ENCODE measurements around the gene AGER.
"Not testable (repeated sequence)": the region's sequence is repeated elsewhere in the genome, so short reads cannot be mapped to it uniquely, and the experiment has no call there.

Gene AGER

DNA sequence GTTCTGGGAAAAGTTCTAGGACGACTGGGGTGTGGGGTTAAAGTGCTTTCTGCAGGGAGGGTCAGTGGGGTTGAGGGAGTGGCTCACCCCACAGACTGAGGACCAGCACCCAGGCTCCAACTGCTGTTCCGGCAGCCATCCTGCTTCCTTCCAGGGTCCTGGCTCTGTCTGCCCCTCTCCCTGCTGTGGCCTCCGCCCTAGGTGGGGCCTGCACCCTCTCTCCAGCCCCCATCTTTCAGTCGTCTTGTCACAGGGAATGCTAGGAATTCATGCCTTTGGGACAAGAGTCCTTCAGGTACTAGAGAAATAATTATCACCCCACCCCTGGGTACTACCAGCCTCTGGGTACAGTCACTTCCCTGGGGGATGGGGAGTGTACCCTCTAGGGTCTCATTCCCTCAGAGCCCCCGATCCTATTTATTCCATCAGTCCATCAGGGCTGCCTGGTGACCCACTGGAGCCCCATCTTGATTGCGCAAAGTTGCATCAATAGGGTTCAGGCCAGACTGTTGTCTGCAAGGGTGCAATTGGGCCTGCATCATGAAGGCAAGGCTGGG, at the start of gene AGER:
Gene AGER, minus strand, starts transcription at position 170 of the 557 bp plus-strand sequence. Its CDS starts 31 bp downstream, at position 139.
- DNase-seq = no peak

DNA sequence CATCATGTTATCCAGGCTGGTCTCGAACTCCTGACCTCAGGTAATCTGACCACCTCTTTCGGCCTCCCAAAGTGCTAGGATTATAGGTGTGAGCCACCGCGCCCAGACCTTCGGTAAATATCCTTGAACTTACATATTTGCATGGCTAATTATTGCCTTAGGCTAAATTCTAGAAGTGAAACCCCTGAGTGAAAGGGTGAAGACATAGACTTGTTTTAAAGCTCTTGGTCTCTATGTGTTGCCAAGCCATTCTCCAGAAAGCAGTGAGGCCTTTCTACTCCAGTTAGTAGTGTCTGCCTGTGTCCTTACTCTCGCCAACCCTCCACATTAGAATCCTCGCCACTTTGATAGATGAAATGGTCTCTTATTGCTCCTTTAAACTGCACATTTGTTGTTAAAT, 42.4 kb upstream of the AGER start:
- DNase-seq = no peak

DNA sequence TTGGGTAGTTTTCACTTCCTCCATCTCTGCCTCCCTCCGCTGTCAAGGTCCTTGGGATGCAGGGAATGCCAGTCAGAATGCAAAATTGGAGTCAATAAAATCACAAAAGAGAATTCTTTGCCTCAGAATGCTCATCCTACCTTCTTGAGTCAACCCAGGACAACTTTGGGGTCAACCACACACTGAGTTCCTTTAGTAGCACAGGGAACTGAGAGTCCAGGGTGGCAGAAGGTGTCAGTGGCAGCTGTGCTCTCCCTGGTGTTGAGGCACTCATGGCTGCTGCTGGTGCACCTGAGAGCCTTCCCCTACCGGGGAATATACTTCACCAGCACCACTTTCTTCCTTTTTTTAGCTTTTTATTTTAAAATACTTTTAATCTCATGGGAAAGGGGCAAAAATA, 40.6 kb upstream of the AGER start:
- no peak for DNase-seq

DNA sequence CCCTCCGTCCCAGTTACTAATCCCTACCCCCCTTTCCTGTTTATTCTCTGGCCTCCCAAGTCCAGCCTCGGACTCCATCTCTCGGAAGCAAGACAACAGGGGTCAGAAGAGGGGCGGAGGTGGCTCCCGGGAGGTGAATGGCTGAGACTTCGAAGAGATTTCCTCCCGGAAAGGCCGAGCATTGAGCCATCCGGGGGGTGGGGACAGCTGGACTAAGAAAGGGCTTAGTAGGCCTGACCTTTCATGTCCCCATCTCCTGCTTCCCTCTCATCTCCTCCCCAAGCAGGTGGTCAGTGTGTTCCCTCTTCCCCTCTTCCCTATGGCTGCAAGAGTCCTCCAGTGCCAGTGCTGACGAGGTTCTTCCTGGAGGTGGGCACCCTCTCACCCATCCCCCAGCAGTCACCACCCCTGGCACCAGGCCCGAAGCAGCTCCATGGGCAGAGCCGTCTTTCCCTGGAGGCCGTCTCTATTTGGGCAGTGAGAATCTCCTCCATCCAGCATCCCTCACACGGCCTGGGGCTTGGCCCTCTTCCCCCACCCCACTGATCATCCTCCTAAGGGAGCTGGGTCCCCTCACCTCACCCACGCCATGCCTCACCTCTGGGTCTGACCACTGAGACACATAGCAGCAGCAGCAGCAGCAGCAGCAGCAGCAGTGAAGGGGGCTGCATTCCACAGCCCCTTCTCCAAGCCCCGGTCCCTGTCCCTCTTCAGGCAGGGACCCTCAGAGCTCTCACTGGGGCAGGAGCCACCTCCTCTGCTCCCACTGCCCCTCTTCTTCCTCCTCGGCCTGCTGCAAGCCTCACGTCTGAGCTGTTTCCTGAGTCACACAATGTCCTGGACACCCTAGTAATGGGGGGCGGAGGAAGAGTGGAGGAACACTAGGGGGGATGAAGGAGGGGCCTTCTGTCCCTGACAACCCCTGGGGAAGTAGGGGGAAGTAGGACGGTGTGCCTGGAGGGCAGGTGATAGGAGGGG, 39.5 kb upstream of the AGER start, which contains the start of gene NOTCH4:
Gene NOTCH4, minus strand, starts transcription at position 810 of the 978 bp plus-strand sequence. Its CDS starts 139 bp downstream, at position 671.
- DNase-seq = no peak

DNA sequence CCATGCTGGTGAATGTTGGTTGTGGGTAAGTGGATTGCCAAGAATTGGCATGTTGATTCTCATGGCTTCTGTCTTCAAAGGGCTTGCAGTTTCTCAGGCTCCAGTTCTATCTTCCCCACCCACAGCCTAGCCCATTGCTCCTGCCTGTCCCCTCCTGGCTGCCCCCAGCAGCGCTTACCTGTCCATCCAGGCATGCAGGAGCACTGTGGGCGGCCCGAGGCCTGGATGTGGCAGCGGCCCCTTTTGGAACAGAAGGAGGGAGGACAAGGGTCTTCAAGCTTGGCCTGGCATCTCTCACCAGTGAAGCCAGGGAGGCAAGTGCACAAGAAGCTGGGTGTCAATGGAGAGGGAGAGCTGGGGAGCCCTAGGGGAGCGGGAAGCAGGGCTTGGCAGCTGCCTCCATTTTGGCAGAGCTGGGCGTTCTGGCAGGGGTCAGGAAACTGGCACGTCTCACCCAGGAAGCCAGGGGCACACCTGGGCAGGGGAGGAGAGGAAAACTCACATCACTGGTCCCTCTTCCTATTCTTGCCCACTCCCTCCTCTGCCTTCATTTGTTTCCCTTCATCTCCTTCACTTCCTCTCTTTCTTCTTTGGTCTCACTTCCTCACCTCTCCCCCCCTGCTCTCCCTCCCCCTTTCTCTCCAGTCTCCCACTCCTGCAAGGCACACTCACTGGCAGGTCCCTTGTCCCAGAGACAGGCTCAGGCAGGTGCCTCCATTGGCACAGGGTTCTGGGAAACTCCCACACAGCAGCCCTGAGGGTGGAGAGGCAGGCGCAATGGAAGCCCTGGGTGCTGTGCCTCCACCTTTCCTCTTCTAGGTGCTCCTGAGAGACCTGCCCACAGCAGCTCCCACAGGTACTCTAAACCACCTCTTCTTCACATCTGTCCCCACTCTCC, 38.5 kb upstream of the AGER start:
- DNase-seq = no peak

DNA sequence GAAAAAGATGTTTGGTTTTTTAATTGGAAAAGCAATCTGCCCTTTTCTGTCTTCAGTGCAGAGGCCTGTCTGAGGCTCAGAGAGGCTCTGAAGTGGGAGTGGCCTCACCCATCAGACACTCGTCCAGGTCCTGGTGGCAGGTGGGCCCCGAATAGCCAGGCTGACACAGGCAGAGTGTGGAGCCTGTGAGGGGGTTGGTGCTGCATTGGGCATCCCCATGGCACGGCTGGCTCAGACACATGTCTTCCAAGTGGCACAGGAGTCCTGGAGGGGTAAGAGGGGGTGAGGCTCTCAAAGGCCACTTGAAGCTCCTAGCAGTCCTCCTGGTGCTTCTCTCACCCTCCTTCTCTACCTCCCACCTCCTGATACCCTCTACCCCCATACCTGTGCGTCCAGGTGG, 36.0 kb upstream of the AGER start:
- DNase-seq = no peak

DNA sequence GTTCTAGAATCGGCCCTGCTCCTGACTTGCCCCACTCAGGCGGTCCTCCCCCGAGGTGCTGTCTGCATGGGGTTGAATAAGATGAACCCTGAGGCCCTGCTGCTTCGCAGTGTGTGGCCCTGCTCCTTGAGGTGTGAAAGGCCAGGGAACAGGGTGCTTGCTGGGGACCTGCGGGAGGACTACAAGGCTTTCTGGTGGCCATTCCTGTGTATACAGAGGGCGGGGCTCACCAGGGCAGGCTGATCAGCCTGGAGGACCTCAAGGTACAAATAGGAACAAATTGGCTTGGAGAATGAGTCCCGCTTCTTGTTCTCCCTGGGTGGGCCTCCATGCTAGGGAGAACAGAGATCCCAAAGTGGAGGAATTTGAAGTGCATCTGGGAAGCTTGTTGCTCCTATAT, 34.1 kb upstream of the AGER start:
- DNase-seq = no peak

DNA sequence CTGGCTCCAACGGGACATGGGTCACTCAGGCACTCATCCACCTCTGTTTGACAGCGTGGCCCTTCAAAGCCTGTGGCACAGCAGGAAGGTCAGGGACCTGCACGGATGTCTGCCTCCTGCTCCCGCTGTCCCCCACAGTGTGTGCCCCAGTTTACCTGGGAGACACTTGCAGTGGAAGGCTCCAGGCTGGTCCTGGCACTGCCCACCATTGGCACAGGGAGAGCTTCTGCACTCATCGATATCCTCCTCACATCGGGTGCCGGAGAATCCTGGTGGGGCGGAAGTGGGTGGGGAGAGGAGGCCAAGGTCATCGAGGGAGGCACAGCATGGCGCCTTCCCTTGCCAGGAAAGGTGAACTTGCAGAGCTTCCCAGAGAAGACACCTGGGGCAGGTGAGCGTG, 32.9 kb upstream of the AGER start:
- no peak for DNase-seq

DNA sequence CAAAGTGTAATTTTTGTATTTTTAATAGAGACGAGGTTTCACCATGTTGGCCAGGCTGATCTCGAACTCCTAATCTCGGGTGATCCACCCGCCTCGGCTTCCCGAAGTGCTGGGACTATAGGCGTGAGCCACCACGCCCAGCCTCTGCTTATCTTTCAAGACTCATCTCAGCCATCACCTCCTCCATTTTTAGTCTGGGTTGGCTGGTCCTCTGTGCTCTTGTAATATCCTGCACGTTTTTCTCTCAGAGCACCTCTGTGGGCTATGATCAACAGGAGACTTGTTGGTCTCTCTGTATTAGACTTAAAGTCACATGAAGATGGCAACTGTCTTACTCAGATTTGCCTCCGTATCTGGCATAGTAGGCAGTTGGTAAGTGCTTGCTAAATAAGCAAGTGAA, 32.2 kb upstream of the AGER start:
- DNase-seq = no peak

DNA sequence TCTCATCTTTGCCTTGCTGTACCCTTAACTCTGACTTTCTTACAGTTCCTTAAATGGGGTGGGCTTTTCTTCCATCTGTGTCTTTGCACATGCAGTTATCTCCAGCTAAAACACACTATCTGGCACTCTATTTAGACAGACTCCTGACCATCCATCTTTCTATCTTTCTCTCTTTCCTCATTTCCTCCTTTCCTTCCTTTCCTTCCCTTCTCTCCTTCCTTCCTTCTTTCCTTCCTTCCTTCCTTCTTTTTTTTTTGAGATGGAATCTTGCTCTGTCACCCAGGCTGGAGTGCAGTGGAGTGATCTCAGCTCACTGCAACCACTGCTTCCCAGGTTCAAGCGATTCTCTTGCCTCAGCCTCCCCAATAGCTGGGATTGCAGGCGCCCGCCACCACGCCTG, 31.6 kb upstream of the AGER start:
- DNase-seq = no peak

DNA sequence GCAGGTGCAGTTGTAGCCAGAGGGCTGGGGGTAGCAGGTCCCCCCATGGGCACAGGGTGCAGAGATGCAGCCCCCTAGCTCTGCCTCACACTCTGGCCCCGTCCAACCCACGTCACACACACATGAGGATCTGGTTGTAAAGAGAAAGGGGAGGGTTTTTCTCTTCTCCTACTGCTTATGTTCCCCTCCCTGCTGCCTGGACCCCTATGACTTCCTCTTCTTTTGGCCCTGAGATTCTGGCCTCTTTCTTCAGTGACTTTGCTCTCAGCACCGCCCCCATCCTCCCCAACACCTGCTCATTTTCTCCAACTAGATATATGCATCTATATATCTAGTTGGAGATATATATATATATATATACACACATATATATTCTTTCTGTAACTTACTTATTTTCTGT, 30.1 kb upstream of the AGER start:
- no peak for DNase-seq

DNA sequence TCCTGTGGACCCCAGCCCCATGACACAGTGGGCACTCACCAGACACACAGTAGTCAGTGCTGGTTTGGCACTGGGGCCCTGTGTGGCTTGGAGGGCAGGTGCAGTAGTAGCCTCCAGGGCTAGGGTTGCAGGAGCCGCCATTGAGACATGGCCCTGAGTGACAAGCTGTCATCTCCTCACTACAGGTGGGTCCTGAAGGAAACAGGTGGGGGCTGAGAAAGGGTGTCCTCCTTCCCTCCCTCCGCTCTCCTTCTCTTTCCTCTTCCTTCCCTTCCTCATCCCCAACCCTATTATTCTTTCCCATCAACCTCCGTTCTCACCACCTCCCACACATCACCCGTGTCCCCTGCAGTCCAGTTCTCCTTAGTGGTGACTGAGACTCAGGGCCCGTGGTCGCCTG, 29.6 kb upstream of the AGER start:
- no peak for DNase-seq

DNA sequence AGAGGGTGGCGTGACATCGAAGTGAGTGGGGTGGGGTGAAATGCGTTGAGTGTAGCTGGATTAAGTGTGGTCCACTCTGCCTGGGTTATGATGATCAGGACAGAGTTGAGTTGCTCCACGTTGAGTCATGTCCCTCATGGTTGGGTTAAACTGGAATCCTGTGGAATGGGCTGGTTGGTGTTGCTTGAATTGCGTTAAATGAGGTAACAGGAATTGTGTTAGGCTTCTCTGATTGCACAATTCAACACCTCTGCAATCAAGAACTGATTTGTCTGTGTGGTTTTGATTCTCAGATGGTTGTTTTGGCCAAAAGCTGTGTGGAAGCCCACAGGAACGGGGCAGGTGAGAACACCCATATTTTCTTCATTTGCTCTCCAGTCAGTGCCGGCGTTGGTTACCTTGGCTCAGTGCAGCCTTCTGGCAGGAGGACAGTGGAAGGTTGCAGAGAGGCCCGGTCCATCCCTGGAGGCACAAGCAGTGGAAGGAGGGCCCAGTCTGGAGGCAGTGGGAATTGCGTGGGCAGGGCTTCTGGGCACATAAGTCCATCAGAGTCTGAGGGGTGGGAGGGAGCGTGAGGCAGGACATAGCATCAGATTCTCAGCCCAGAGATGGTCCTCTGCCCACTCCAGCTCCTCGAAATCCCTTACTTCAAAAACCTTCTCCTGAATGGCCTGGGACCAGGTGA, 28.2 kb upstream of the AGER start:
- DNase-seq = no peak

DNA sequence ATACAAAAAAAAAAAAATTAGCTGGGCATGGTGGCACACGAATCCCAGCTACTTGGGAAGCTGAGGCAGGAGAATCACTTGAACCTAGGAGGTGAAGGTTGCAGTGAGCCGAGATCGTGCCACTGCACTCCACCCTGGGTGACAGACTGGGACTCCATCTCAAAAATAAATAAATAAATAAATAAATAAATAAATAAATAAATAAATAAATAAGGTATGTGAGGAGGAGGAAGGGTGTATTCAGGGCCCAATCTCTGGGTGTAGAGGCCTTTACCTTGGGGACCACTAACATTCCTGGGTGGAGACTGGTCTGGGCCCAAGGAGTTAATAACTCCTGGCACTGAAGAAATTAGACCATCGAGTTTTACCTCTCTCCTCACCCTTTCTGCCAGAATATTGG, 27.4 kb upstream of the AGER start:
- not testable (repeated sequence) for DNase-seq

DNA sequence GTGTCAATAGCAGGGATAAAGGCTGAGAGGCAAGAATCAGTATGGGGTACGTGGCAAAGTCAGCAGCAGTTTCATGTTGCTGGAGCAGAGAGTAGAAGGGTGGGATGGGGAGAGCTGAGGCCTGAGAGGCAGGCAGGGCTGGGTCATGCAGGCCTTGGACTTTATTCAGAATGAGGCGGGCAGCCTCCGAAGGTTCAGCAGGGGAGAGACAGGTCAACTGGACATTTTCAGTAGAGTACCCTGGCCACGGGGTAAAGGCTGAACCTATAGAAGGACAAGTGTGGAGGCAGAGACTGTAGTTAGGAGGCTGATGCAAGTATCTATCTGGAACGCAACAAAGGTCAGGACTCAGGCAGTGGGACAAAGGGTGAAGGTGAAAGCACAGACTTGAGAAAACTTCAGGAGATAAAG, 26.1 kb upstream of the AGER start:
- no peak for DNase-seq

DNA sequence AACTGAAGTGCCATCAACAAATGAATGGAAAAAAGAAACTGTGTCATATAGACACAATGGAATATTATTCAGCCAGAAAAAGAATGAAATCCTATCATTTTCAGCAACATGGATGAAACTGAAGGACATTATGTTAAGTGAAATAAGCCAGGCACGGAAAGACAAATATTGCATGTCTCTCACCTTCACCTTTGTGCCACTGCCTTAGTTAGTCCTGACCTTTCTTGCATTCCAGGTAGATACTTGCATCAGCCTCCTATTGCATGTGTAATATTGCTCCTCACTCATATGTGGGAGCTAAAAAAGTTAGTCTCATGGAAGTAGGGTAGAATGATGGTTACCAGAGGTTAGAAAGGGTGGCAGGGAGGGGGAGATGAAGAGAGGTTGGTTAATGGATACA, 24.9 kb upstream of the AGER start:
- DNase-seq = no peak

DNA sequence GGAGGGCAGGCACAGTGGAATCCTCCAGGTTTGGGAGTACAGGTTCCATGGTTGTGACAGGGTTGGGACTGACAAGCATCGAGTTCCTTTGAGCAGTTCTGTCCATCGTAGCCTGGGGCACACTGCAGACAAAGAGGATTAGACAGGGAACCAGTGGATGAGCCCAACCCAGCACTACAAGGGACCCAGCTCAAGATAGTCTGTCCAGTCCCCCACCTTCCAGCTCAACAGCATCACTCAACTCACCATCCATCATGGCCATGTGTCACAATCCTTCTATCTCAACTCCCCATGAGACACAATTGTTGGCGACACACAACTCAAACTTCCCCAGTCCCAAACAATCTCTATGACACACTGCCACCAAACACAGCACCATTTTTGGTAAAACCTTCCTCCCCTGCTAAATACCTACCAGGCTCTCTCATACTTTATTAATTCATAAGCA, 20.2 kb upstream of the AGER start:
- no peak for DNase-seq

DNA sequence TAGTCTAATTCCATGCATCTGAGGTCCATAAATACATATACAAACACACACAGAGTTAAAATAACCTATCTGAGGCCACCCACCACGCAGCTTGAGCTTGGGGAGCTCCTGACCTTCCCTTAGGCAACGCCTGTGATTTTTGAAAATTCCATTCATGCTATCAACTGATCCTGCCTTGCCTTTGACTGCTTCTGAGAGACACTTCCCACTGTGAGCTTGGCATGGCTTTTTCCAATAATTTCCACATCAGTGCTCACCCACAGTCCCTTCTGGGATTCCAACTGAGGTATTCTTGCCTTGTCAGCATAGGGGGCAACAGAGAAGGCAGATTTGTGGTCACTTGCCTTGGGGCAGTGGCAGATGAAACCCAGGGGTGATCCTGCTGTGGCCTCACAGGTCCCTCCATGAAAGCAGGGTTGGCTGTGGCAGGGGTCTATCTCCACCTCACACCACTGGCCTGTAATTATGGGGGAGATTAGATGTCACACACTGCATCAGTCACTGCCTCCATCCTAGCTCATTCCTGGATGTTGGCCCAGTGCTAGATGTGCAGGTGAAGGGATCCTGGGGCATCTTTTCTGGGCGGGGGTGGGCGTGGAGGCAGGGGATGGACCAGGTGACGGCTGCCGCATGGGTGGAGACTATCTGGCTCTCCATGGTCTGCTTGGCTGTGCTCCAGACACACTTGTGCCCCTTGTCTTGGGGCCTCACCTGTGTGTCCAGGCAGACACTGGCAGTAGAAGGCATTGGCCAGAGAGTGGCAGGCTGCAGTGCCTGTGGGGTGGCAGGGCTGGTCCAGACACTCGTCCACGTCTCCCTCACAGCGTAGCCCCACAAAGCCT, 19.6 kb upstream of the AGER start:
- DNase-seq = no peak

DNA sequence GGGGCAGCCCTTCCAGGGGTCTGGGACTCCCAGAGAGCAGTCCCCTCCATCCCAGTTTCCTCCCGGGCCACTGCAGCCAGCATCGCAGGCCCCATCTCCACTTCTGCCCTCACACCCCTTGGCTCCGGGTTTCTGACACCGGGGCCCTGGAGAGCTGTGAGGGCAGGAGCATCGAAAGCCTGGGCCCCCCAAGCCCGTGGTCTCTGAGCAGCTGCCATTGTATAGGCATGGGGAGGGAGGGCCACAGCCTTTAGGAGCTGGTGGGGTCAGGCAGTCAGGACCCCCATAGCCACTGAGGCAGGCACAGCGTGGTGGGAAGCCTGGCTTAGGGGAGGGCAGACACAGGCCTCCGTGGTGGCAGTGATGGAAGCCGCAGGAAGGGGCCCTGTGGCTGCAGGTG, 18.1 kb upstream of the AGER start:
- no peak for DNase-seq

DNA sequence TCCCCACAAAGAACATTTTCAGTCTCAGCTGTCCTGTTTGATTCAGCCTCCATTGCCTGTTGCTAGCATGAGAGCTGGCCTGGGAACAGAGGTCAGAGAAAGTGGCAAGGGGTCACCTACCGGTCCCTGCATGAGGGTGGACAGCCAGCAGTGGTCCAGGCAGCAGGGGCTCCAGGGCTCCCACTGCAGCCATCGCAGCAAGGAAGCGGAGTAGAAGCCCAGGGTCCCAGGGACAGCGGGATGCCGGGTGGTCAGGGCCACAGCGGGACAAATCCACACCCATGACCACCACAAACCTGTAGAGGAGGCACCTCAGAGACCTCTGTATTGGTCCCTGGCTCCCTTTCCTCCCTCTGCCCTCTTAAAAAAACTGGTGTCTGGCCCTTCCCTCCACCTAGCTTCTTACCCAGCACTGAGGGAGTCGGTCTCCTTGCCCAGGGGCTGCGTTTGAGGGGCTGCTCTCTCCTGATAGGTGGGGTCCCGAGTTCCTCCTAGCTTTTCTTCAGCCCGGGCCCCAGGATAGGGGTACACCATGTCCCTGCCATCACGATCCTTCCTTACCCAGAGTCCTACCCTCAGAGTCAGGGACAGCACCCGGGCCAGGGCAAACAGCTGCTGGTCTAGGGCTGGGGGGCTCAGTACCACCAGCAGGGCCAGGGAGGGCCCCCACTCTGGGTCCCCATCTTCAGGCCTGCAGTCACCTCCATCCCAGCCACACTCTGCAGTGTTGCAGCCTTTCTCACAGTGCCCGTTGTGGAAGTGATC, 16.8 kb upstream of the AGER start:
- DNase-seq = no peak

DNA sequence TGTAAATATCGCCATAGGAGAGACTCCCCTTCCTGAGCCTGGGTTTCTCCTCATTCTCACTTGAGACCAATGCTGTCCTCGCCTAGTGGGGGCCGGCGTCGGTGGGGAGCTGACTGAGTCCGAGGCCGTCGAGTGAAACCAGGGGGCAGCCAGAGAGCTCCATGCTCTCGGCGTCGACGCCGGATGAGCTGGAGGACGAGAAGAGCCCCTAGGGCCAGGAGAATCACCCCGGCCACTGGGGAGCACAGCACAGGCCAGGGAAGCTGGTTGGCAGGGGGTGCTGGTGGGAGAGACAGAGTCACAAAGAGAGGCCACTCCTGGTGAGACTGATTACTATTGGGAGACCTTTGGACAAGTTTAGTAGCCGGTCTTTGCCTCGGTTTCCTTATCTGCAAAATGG, 14.8 kb upstream of the AGER start:
- no peak for DNase-seq

Data from cortex of kidney (tissue), 1 donor.